Fibroblast of the aortic adventitia (primary cell): ENCODE results near the gene OSBPL3. TPM values are rescaled to one million over a fixed set of nuclear protein-coding genes. Genes with fewer than 3 reads are reported as not detected.
A peak's percentile ranks its signal among the peaks of the same experiment; 100 is the strongest.
"Not testable (repeated sequence)": the region's sequence is repeated elsewhere in the genome, so short reads cannot be mapped to it uniquely, and the experiment has no call there.

Experiments used
- DNase-seq: peaks from one replicate; pipeline ENCODE4 v3.0.0-alpha.2; 2010; ENCODE audit warnings: low read depth
- H3K4me3 ChIP-seq: 2 replicates; pipeline ENCODE4 v1.5.1; 2011; ENCODE audit warnings: low read depth, mild to moderate bottlenecking, control low read depth, low read length, moderate library complexity
- total RNA-seq: library from RNA; depleted of rRNA; stranded (reverse); fragments of >200 nt; gene quantifications from 2 replicates; pipeline ENCODE4 v1.2.3, GENCODE V29; 2012; ENCODE audit warnings: low replicate concordance
- TF ChIP-seq, protein P1 (sequence below): IDR thresholded peaks from 2 replicates; pipeline ENCODE4 v1.5.1; 2011; ENCODE audit warnings: mild to moderate bottlenecking, low read length, control low read depth, inconsistent platforms; ENCODE audit not compliant: insufficient read depth

Gene OSBPL3
- total RNA-seq, 1 donor, result 46.0 TPM

DNA sequence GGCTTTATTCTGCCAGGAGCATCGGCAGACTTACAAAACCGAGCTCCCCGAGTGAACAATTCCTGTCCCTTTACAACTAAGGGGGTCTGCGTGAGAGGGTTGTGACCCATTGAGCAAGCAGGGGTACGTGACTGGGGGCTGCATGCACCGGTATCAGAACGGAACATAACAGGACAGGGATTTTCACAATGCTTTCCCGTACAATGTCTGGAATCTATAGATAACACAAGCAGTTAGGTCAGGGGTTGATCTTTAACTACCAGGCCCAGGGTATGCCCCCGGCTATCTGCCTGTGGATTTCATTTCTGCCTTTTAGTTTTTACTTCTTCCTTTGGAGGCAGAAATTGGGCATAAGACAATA, 184.6 kb downstream of the OSBPL3 start:
- no peak for DNase-seq
- TF ChIP-seq, protein P1, sequence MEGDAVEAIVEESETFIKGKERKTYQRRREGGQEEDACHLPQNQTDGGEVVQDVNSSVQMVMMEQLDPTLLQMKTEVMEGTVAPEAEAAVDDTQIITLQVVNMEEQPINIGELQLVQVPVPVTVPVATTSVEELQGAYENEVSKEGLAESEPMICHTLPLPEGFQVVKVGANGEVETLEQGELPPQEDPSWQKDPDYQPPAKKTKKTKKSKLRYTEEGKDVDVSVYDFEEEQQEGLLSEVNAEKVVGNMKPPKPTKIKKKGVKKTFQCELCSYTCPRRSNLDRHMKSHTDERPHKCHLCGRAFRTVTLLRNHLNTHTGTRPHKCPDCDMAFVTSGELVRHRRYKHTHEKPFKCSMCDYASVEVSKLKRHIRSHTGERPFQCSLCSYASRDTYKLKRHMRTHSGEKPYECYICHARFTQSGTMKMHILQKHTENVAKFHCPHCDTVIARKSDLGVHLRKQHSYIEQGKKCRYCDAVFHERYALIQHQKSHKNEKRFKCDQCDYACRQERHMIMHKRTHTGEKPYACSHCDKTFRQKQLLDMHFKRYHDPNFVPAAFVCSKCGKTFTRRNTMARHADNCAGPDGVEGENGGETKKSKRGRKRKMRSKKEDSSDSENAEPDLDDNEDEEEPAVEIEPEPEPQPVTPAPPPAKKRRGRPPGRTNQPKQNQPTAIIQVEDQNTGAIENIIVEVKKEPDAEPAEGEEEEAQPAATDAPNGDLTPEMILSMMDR, result no peak
- no peak overlapping the region for H3K4me3 ChIP-seq

DNA sequence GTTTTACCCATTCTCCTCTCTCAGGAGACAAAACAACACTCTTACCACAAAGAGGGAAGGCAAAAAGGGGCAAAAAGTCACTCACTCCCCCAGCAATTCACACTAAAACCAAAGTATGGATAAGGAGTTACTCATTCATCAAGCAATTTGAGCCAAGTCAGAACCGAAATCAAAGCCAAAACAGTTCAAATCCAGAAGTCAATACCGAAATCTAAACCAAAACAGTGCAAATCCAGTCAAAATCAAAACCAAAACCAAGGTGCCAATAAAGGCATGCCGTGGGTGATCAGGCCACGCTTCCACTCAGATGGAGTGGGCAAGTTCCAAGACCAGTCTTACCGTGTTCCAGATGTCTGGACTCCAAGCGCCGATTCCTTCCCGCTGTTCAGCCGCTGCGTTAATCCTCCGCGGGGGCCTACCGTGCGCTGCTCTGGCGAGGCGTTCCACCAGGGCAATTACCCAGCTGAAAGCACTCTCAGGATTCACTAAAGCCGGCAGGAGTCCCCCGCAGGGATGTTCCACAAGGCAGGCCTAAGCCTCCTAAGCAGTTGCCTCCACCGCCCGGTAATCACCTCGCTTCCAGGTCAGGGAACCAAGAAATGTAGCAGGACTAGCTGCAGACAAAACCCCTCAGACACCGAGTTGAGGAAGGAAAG, 185.1 kb downstream of the OSBPL3 start:
- not testable (repeated sequence) for DNase-seq, H3K4me3 ChIP-seq

DNA sequence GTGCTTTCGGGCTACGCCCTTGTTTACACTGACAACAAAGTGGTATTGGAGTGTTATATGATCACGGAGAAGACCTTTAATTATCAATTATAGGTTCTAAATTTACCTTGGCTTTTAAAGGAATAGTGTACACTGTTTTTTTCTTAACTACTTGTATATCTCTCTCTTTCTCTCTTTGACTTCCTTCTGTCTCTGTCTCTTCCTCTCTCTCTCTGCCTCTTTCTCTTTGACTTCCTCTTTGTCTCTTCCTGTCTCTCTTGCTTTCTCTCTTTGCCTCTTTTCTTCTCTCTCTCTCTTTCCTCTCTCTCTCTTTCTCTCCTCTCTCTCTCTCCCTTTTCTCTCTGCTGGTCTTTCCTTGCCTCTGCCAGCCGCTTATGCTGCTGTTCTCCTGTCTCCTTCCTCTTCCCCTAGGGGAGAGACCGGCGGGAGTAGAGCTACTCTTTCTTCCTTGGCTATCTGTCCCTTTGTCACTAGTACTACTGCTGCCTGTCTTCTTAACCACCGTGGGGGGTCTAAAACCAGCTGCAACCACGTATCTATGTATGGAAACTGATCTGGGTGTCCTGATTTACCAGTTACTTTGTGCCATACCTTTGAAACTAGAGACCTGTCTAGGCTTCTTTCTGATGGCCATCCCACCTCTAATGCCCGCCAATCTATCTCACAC, 185.9 kb downstream of the OSBPL3 start:
- DNase-seq, result no peak
- no peak overlapping the region for H3K4me3 ChIP-seq
- TF ChIP-seq, protein P1, result no peak

DNA sequence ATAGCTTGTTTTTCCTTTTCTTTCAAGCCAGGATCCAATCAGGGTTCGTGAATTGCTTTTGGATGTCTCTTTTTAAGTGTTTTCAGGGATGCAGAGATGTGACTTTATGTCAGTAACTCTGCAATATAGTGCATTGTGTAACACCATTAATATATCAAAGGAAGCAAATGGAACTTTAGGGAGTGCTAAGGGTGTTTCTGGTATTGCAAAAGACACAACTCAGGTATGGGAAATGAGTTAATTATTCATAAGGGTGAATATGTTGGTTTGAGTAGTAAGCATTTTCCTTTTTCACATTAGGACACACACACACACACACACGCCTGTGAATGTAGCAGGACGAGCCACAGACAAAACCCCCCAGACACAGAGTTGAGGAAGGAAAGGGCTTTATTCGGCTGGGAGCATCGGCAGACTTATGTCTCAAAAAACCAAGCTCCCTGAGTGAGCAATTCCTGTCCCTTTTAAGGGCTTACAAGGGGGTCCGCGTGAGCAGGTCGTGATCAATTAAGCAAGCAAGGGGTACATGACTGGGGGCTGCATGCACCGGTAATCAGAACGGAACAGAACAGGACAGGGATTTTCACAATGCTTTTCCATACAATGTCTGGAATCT, 190.9 kb downstream of the OSBPL3 start:
- DNase-seq, result no peak
- no peak overlapping the region for H3K4me3 ChIP-seq
- TF ChIP-seq, protein P1, result no peak

DNA sequence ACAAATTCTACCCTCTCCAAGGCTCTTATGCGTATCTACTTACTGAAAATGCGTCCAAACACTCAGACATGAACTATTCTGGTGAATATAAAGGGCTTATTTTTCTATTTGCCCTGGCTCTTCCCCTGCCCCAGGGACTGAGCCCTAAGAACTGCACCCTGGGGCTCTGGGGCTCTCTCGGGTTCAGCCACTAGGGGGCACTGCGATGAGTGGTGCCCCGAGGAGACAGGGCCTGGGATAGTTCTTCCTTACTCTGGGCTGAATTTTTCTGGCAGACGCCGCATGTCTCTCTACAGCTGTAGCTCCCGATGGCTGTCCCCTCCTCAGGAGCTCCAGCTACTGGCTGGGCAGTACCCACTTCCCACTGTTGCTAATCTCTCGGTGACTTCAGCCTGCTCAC, 191.9 kb downstream of the OSBPL3 start:
- no peak for DNase-seq
- no peak overlapping the region for H3K4me3 ChIP-seq
- TF ChIP-seq, protein P1, result peak; percentile 56

DNA sequence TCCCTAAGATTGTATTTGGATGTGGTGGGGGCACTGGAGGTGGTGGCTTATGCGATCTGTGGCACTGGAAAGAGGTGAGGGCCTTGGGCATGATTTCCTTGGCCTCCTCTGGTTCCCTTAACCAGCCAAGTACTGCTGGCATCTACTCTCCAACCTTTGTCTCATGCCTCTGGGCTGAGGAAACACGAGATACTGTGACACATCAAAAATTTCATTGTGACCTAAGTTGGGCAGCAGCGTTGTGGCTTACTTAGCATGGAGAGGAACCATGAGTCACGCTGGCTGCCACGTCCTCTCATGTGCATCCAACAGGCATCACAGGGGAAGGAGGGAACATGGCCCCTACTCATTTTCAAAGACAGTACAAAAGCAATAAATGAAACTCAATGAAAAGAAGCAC, 193.0 kb downstream of the OSBPL3 start:
- DNase-seq, result peak; percentile 92
- TF ChIP-seq, protein P1, result no peak
- H3K4me3 ChIP-seq, result no peak overlapping the region

DNA sequence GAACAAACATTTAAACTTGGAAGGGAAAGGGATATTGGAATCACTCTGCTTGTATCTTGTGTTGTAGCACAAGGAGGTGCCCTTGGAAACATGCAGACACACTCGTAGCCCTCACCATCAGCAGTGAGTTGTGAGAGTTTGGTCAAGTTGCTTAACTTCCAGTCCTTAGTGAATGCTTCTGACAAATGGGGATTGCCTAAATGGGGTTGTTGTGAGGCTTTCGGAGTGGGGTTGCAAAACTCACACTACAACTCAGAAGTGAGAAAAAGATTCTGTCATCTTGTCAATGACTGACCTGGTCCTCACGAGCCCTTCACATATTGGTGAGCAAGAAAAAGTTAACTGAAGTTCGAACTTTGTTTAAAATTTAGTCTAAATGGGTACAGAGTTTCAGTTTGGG, 193.7 kb downstream of the OSBPL3 start:
- no peak for DNase-seq
- no peak overlapping the region for H3K4me3 ChIP-seq
- TF ChIP-seq, protein P1, result no peak
